Ovary (tissue), 9 donors: Measurements from ENCODE around the gene CKB. TPM values are rescaled to one million over a fixed set of nuclear protein-coding genes. Genes with fewer than 3 reads are reported as not detected.

Experiments
- DNase-seq, 5 donors: peaks; one replicate each; pipeline ENCODE4 v3.0.0-alpha.2; 2019 to 2020
- H3K27ac ChIP-seq, 2 donors: fragments of 200-600 bp; one replicate each; pipeline versions ENCODE4 v1.5.1 to v1.8.0; 2019 to 2022
- H3K27me3 ChIP-seq: fragments of 200-600 bp; one replicate; pipeline ENCODE4 v1.8.0; 2022
- H3K36me3 ChIP-seq: fragments of 200-600 bp; sonication (generic); one replicate; pipeline ENCODE4 v1.5.1; 2019
- H3K4me1 ChIP-seq: one replicate; pipeline ENCODE4 v1.8.1; 2013; ENCODE audit warnings: mild to moderate bottlenecking, moderate library complexity; ENCODE audit not compliant: insufficient read depth
- H3K4me3 ChIP-seq: fragments of 200-600 bp; sonication (generic); one replicate; pipeline ENCODE4 v1.5.1; 2017
- H3K9me3 ChIP-seq, 2 donors: fragments of 200-600 bp in 1 of 2; sonication (generic) in 1 of 2; one replicate each; pipeline versions ENCODE4 v1.5.1 to v1.8.1; 2013 to 2019; ENCODE audit warnings: mild to moderate bottlenecking in 1 of 2, moderate library complexity in 1 of 2
- CTCF ChIP-seq, 3 donors: fragments of 450-650 bp in 2 of 3; fragments of 200-600 bp in 1 of 3; IDR thresholded peaks; one replicate each; pipeline versions ENCODE4 v1.5.1 to v1.8.0; 2016 to 2022; ENCODE audit warnings: antibody characterized with exemption in 3 of 3, mild to moderate bottlenecking in 1 of 3
- EP300 ChIP-seq: sonication (generic); formaldehyde crosslinking; IDR thresholded peaks from one replicate; pipeline ENCODE4 v1.6.1; 2017; ENCODE audit warnings: antibody characterized with exemption
- POLR2A ChIP-seq: fragments of 450-650 bp; IDR thresholded peaks from one replicate; pipeline ENCODE4 v1.6.1; 2017; ENCODE audit warnings: antibody characterized with exemption, mild to moderate bottlenecking, moderate library complexity
- WGBS, 3 donors: extraction: QIAGEN DNeasy Blood & Tissue Kit in 1 of 3; methylation state at CpG; one replicate each; pipeline versions ENCODE4 v1.1.5 to v1.1.7; 2013 to 2017; 5-methylcytosine and 5-hydroxymethylcytosine counted together
- intact Hi-C, 4 donors: fragments of 100-400 bp; cut with DNase I; formaldehyde crosslinking; loops; one replicate each; pipeline versions ENCODE4 v1.11.0 to v1.15.1; 2022 to 2023
- polyA plus RNA-seq, 2 donors: library from polyadenylated mRNA; stranded (reverse); fragments of 200-250 nt in 1 of 2; fragments of 350-450 nt in 1 of 2; fragmentation: Illumina TruSeq in 1 of 2; extraction: RNeasy Lipid Tissue Mini Kit (QIAGEN cat#74804) in 1 of 2; gene quantifications; one replicate each; pipeline ENCODE4 v1.2.3, GENCODE V29; 2013 to 2014
- total RNA-seq, 7 donors: library from RNA; depleted of rRNA in 2 of 7; stranded (reverse); fragments of >200 nt in 2 of 7; fragmentation: NEBNext Ultra II Directional in 3 of 7; extraction: Animal tissue kit (Norgen Biotek cat#: 25700) in 3 of 7; gene quantifications; one replicate each; pipeline versions ENCODE4 v1.1.0 to v1.2.4, GENCODE V29; 2016 to 2023
- donor health status: DM: no; HTN: no; CAD: no; lungs with moderate emphysema.
- donor health status: DM: no; HTN: no; CAD: no.
- donor health status: Bipolar disorder and iron deficiency.
- donor health status: DM: yes; HTN: yes; CAD: no.
- donor health status: DM: no; HTN: no; CAD: no.
- donor health status: DM: yes; HTN: yes; CAD: no.

CKB gene
- total and polyA plus RNA-seq, 9 donors = 47.5 to 284 (median 134) TPM

GRCh38 chr14:103501041-103501870 is 21.4 kb downstream of the CKB start:
- peak in 1 of 5 donors; percentile 12 for DNase-seq
- Histone ChIP-seq H3K27ac (no peak overlapping the region), H3K27me3 (no peaks in the 10 kb centered on the region), H3K4me3 (no peak overlapping the region), H3K4me1 (peaks cover 7% of the 10 kb centered on the region), H3K36me3 (no peaks in the 10 kb centered on the region), H3K9me3 (no peaks in the 10 kb centered on the region)
- 68 to 80% (median 73%) methylated on average over 11 of the region's 11 CpGs for WGBS, 3 donors
- TF ChIP-seq POLR2A (no peak), EP300 (no peak), CTCF (IDR thresholded peaks at IDR 0.05) (no peak)
- intact Hi-C loops = loop anchor here in 2 of 4 donors (5.0 kb wide), 2 partner anchors 41 to 46 kb away; no protein-coding TSS in a partner anchor

GRCh38 chr14:103500148-103500990 is 22.3 kb downstream of the CKB start:
- Histone ChIP-seq H3K36me3 (no peaks in the 10 kb centered on the region), H3K4me1 (peaks cover 7% of the 10 kb centered on the region), H3K27ac (no peak overlapping the region), H3K9me3 (no peaks in the 10 kb centered on the region), H3K27me3 (no peaks in the 10 kb centered on the region), H3K4me3 (no peak overlapping the region)
- intact Hi-C loops = loop anchor here in 2 of 4 donors (5.0 kb wide), 2 partner anchors 42 to 47 kb away; no protein-coding TSS in a partner anchor
- DNase-seq = peak; percentile 90 to 96 (median 95)
- WGBS, 3 donors = 35 to 39% (median 37%) methylated on average over 17 of the region's 17 CpGs
- no peak for TF ChIP-seq POLR2A
- peak; percentile 83 to 89 (median 86) for TF ChIP-seq CTCF (IDR thresholded peaks at IDR 0.05)

- DNase-seq = peak in 1 of 5 donors; percentile 9
- WGBS, 3 donors = 61 to 71% (median 65%) methylated on average over 10 of the region's 10 CpGs
- Histone ChIP-seq H3K27me3 (no peaks in the 10 kb centered on the region), H3K27ac (no peak overlapping the region), H3K9me3 (no peaks in the 10 kb centered on the region), H3K4me3 (no peak overlapping the region), H3K36me3 (no peaks in the 10 kb centered on the region), H3K4me1 (peaks cover 7% of the 10 kb centered on the region)
- no peak for TF ChIP-seq POLR2A
- TF ChIP-seq CTCF (IDR thresholded peaks at IDR 0.05) = no peak
- TF ChIP-seq EP300 = no peak
- intact Hi-C loops = loop anchor here in 3 of 4 donors (1.0 to 5.0 kb wide), 3 partner anchors 43 to 48 kb away; no protein-coding TSS in a partner anchor
Measured at GRCh38 chr14:103499709-103500108, 22.9 kb downstream of the CKB start.

GRCh38 chr14:103496776-103497175 is 25.9 kb downstream of the CKB start:
- H3K4me1 ChIP-seq = peaks cover 7% of the 10 kb centered on the region
- H3K9me3 ChIP-seq = no peaks in the 10 kb centered on the region
- intact Hi-C loops = no loop called here
- no peaks in the 10 kb centered on the region for H3K27me3 ChIP-seq
- H3K36me3 ChIP-seq = no peaks in the 10 kb centered on the region
- peak in 1 of 5 donors; percentile 4 for DNase-seq
- H3K27ac ChIP-seq = no peak overlapping the region
- H3K4me3 ChIP-seq = no peak overlapping the region
- no peak for TF ChIP-seq CTCF (IDR thresholded peaks at IDR 0.05)
- no peak for TF ChIP-seq POLR2A
- TF ChIP-seq EP300 = no peak
- 16 to 30% (median 29%) methylated on average over 1 of the region's 1 CpG for WGBS, 3 donors
